Measurements from ENCODE around the gene CD164L2. TPM values are rescaled to one million over a fixed set of nuclear protein-coding genes. Genes with fewer than 3 reads are reported as not detected.

CD164L2 gene
- total and polyA plus RNA-seq, 2 donors from 2014 or later, result 0.63 to 1.1 TPM

- Histone ChIP-seq H3K9ac (ENCODE audit: low read length in 3 of 3) (no peak overlapping the region), H3K4me3 (ENCODE audit: low read length in 3 of 3) (no peak overlapping the region), H3K27me3 (ENCODE audit: control insufficient read depth, insufficient read depth, low read length) (no peaks in the 10 kb centered on the region), H3K9me3 (ENCODE audit: control insufficient read depth in 2 of 3, insufficient read depth in 1 of 3, low read length in 3 of 3) (no peaks in the 10 kb centered on the region), H3K4me1 (ENCODE audit: control insufficient read depth in 2 of 3, insufficient read depth in 2 of 3, low read depth in 1 of 3, low read length in 3 of 3) (peaks cover 0 to 6% (median 0%) of the 10 kb centered on the region in 3 donors), H3K36me3 (ENCODE audit: control insufficient read depth in 2 of 3, insufficient read depth in 3 of 3, low read length in 3 of 3) (peaks cover 0 to 6% (median 0%) of the 10 kb centered on the region in 3 donors), H3K27ac (ENCODE audit: low read depth in 2 of 2, low read length in 2 of 2) (no peak overlapping the region)
- DNase-seq (peak in 1 of 5 donors; percentile 57), FAIRE-seq (no peak)
- TF ChIP-seq, protein P1, sequence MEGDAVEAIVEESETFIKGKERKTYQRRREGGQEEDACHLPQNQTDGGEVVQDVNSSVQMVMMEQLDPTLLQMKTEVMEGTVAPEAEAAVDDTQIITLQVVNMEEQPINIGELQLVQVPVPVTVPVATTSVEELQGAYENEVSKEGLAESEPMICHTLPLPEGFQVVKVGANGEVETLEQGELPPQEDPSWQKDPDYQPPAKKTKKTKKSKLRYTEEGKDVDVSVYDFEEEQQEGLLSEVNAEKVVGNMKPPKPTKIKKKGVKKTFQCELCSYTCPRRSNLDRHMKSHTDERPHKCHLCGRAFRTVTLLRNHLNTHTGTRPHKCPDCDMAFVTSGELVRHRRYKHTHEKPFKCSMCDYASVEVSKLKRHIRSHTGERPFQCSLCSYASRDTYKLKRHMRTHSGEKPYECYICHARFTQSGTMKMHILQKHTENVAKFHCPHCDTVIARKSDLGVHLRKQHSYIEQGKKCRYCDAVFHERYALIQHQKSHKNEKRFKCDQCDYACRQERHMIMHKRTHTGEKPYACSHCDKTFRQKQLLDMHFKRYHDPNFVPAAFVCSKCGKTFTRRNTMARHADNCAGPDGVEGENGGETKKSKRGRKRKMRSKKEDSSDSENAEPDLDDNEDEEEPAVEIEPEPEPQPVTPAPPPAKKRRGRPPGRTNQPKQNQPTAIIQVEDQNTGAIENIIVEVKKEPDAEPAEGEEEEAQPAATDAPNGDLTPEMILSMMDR (IDR thresholded peaks at IDR 0.05; ENCODE audit: borderline replicate concordance, extremely low read depth, insufficient read depth), result no peak
- intact Hi-C loops (cut with DNase I), result no loop called here
Measured at GRCh38 chr1:27356277-27356618, 26.9 kb downstream of the CD164L2 start.

DNA sequence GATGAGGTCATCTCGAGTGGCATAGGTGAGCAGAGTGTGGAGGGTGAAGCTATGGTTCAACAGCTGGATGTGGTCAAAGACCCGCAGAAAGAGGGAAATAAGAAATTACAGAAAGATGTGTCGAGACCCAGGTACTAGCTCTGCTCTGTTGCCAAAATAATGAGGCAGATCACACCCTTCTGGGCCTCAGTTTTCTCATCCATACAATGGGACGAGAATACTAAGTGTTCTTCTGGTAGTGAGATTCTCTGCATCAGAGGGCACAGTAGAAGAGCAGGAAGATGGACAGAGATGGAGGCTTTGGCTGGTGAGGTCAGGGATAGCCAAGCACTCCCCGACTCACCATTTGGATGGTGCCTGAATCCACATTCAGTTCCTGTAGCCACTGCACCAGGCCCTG lies 27.4 kb downstream of the CD164L2 start:
- DNase-seq, result no peak
- Histone ChIP-seq H3K9me3 (ENCODE audit: control insufficient read depth in 2 of 3, insufficient read depth in 1 of 3, low read length in 3 of 3) (no peaks in the 10 kb centered on the region), H3K36me3 (ENCODE audit: control insufficient read depth in 2 of 3, insufficient read depth in 3 of 3, low read length in 3 of 3) (peaks cover 0 to 6% (median 0%) of the 10 kb centered on the region in 3 donors), H3K9ac (ENCODE audit: low read length in 3 of 3) (no peak overlapping the region), H3K4me1 (ENCODE audit: control insufficient read depth in 2 of 3, insufficient read depth in 2 of 3, low read depth in 1 of 3, low read length in 3 of 3) (peaks cover 0 to 10% (median 0%) of the 10 kb centered on the region in 3 donors), H3K27ac (ENCODE audit: low read depth in 2 of 2, low read length in 2 of 2) (no peak overlapping the region), H3K4me3 (ENCODE audit: low read length in 3 of 3) (no peak overlapping the region), H3K27me3 (ENCODE audit: control insufficient read depth, insufficient read depth, low read length) (no peaks in the 10 kb centered on the region)
- FAIRE-seq, result no peak
- TF ChIP-seq, protein P1 (IDR thresholded peaks at IDR 0.05; ENCODE audit: borderline replicate concordance, extremely low read depth, insufficient read depth), result no peak
- intact Hi-C loops (cut with DNase I), result no loop called here

GRCh38 chr1:27353629-27354028 lies 29.5 kb downstream of the CD164L2 start:
- no peak for FAIRE-seq
- H3K9ac ChIP-seq (ENCODE audit: low read length in 3 of 3), result no peak overlapping the region
- peaks cover 0 to 6% (median 0%) of the 10 kb centered on the region in 3 donors for H3K36me3 ChIP-seq (ENCODE audit: control insufficient read depth in 2 of 3, insufficient read depth in 3 of 3, low read length in 3 of 3)
- H3K4me3 ChIP-seq (ENCODE audit: low read length in 3 of 3), result no peak overlapping the region
- DNase-seq, result no peak
- no peaks in the 10 kb centered on the region for H3K9me3 ChIP-seq (ENCODE audit: control insufficient read depth in 2 of 3, insufficient read depth in 1 of 3, low read length in 3 of 3)
- H3K4me1 ChIP-seq (ENCODE audit: control insufficient read depth in 2 of 3, insufficient read depth in 2 of 3, low read depth in 1 of 3, low read length in 3 of 3), result peaks cover 0 to 19% (median 5%) of the 10 kb centered on the region in 3 donors
- no peaks in the 10 kb centered on the region for H3K27me3 ChIP-seq (ENCODE audit: control insufficient read depth, insufficient read depth, low read length)
- intact Hi-C loops (cut with DNase I), result no loop called here
- no peak overlapping the region for H3K27ac ChIP-seq (ENCODE audit: low read depth in 2 of 2, low read length in 2 of 2)
- TF ChIP-seq, protein P1 (IDR thresholded peaks at IDR 0.05; ENCODE audit: borderline replicate concordance, extremely low read depth, insufficient read depth), result no peak

DNA sequence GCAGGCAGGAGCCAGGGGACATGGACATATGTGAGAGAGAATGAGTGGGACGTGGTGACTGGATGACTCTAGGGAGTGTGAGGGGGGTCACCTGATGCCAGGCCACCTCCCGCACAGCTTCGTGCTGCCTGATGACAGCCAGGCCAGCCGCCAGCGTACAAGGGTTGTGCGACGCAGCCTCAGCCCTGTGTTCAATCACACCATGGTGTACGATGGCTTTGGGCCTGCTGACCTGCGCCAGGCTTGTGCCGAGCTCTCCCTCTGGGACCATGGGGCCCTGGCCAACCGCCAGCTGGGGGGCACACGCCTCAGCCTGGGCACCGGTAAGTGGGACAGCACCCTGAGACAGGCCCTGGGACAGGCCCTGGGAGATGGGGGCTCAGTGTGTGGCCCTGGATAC lies 30.0 kb downstream of the CD164L2 start:
- Histone ChIP-seq H3K27ac (ENCODE audit: low read depth in 2 of 2, low read length in 2 of 2) (no peak overlapping the region), H3K36me3 (ENCODE audit: control insufficient read depth in 2 of 3, insufficient read depth in 3 of 3, low read length in 3 of 3) (peaks cover 0 to 6% (median 0%) of the 10 kb centered on the region in 3 donors), H3K4me3 (ENCODE audit: low read length in 3 of 3) (no peak overlapping the region), H3K9me3 (ENCODE audit: control insufficient read depth in 2 of 3, insufficient read depth in 1 of 3, low read length in 3 of 3) (no peaks in the 10 kb centered on the region), H3K9ac (ENCODE audit: low read length in 3 of 3) (no peak overlapping the region), H3K4me1 (ENCODE audit: control insufficient read depth in 2 of 3, insufficient read depth in 2 of 3, low read depth in 1 of 3, low read length in 3 of 3) (peaks cover 0 to 19% (median 5%) of the 10 kb centered on the region in 3 donors), H3K27me3 (ENCODE audit: control insufficient read depth, insufficient read depth, low read length) (no peaks in the 10 kb centered on the region)
- TF ChIP-seq, protein P1 (IDR thresholded peaks at IDR 0.05; ENCODE audit: borderline replicate concordance, extremely low read depth, insufficient read depth), result no peak
- FAIRE-seq (no peak), DNase-seq (no peak)
- intact Hi-C loops (cut with DNase I), result no loop called here
